ENCODE data around the gene IGSF21.

- TF ChIP-seq CTCF (conservative IDR thresholded peaks at IDR 0.05) (no peak), ZFX (IDR thresholded peaks at IDR 0.05) (no peak)
Measured at GRCh38 chr1:18373151-18373550, 265.6 kb downstream of the IGSF21 start.
